OCI-LY7 (cell line): ENCODE results near the gene UBTD1. TPM values are rescaled to one million over a fixed set of nuclear protein-coding genes. Genes with fewer than 3 reads are reported as not detected.

Source experiments
- BruUV-seq: library from RNA; stranded (reverse); fragments of 400-500 nt; replicated peaks from 2 replicates; lab custom pipeline; 2021; lab: Mats Ljungman, UMichigan
- CTCF ChIA-PET: fragments of 300-600 bp; sonication (Branson Sonifier 250); formaldehyde crosslinking; loops from one replicate; lab custom pipeline; 2022; ENCODE audit warnings: antibody characterized with exemption; ENCODE audit not compliant: unreplicated experiment; lab: Charles Lee
- POLR2A ChIA-PET: fragments of 300-600 bp; sonication (Branson Sonifier 250); formaldehyde crosslinking; loops from one replicate; lab custom pipeline; 2022; ENCODE audit warnings: antibody characterized with exemption; lab: Charles Lee
- DNase-seq: peaks from one replicate; pipeline ENCODE4 v3.0.0-alpha.2; 2015; ENCODE audit warnings: low spot score
- H2AFZ ChIP-seq: fragments of 200-600 bp; sonication (generic), shearing (Covaris generic); 2 replicates; pipeline ENCODE4 v1.6.1; 2014; ENCODE audit warnings: mild to moderate bottlenecking, antibody characterized with exemption, low read length, moderate library complexity
- H3K27ac ChIP-seq: fragments of 200-600 bp; sonication (generic); 2 replicates; pipeline ENCODE4 v1.5.1; 2014; ENCODE audit warnings: mixed run types, low read depth, mild to moderate bottlenecking, moderate library complexity, low read length, inconsistent platforms; ENCODE audit not compliant: poor library complexity, severe bottlenecking
- H3K36me3 ChIP-seq: fragments of 200-600 bp; sonication (generic); 2 replicates; pipeline ENCODE4 v1.6.1; 2014; ENCODE audit warnings: mild to moderate bottlenecking, antibody characterized with exemption, low read length, moderate library complexity, mixed read lengths; ENCODE audit not compliant: insufficient read depth
- H3K4me1 ChIP-seq: fragments of 200-600 bp; sonication (generic); 2 replicates; pipeline ENCODE4 v1.5.1; 2014; ENCODE audit warnings: mild to moderate bottlenecking, low read length; ENCODE audit not compliant: insufficient read depth, poor library complexity, severe bottlenecking
- H3K4me2 ChIP-seq: fragments of 200-600 bp; sonication (generic); 2 replicates; pipeline ENCODE4 v1.6.1; 2014; ENCODE audit warnings: mild to moderate bottlenecking, low read length
- H3K4me3 ChIP-seq: fragments of 200-600 bp; sonication (generic); 2 replicates; pipeline ENCODE4 v1.5.1; 2014; ENCODE audit warnings: mild to moderate bottlenecking, low read depth, low read length; ENCODE audit not compliant: poor library complexity, severe bottlenecking
- H3K79me2 ChIP-seq: fragments of 200-600 bp; sonication (generic); 2 replicates; pipeline ENCODE4 v1.6.1; 2016; ENCODE audit warnings: low read depth, mild to moderate bottlenecking, low read length, moderate library complexity, mixed read lengths; ENCODE audit not compliant: insufficient read depth
- H3K9me2 ChIP-seq: fragments of 200-600 bp; sonication (generic); 2 replicates; pipeline ENCODE4 v1.6.1; 2016; ENCODE audit warnings: mild to moderate bottlenecking, low read length, mixed read lengths; ENCODE audit not compliant: insufficient read depth
- H3K9me3 ChIP-seq: fragments of 200-600 bp; sonication (generic); 2 replicates; pipeline ENCODE4 v1.6.1; 2014; ENCODE audit warnings: mild to moderate bottlenecking, mixed run types, low read length, mixed read lengths
- H4K20me1 ChIP-seq: fragments of 200-600 bp; sonication (generic); 2 replicates; pipeline ENCODE4 v1.6.1; 2014; ENCODE audit warnings: mild to moderate bottlenecking, antibody characterized with exemption, low read length, moderate library complexity, mixed read lengths; ENCODE audit not compliant: insufficient read depth
- CTCF ChIP-seq: fragments of 200-600 bp; sonication (generic); conservative IDR thresholded peaks from 2 replicates; pipeline ENCODE4 v1.5.1; 2014; ENCODE audit warnings: mild to moderate bottlenecking, antibody characterized with exemption, low read length, moderate library complexity, mixed read lengths
- EZH2phosphoT487 ChIP-seq: fragments of 200-600 bp; sonication (generic); IDR thresholded peaks from 2 replicates; pipeline ENCODE4 v1.6.1; 2018; ENCODE audit warnings: low read depth, borderline replicate concordance, mild to moderate bottlenecking, mixed run types, antibody characterized with exemption, low read length, moderate library complexity, mixed read lengths
- intact Hi-C: fragments of 100-400 bp; cut with micrococcal nuclease; formaldehyde crosslinking; loops from one replicate; pipeline ENCODE4 v1.10.0; 2022; ENCODE audit not compliant: unreplicated experiment
- total RNA-seq, 2 experiments: library from RNA; depleted of rRNA in 1 of 2; stranded (reverse); fragments of >200 nt in 1 of 2; shearing (Covaris generic) in 1 of 2; gene quantifications; 2 replicates each; pipeline ENCODE4 v1.2.3, GENCODE V29; 2014 to 2022

UBTD1 gene
- total RNA-seq, 2 experiments from 2014 or later = 1.4 to 2.2 TPM

- TF ChIP-seq CTCF = no peak
- TF ChIP-seq EZH2phosphoT487 = no peak
- Histone ChIP-seq H4K20me1 (no peaks in the 10 kb centered on the region), H3K79me2 (no peaks in the 10 kb centered on the region), H3K4me3 (no peak overlapping the region), H3K9me2 (no peaks in the 10 kb centered on the region), H2AFZ (no peak overlapping the region), H3K27ac (no peak overlapping the region), H3K4me2 (no peak overlapping the region), H3K36me3 (no peaks in the 10 kb centered on the region), H3K9me3 (no peaks in the 10 kb centered on the region), H3K4me1 (no peaks in the 10 kb centered on the region)
- CTCF ChIA-PET = no interaction called here
- POLR2A ChIA-PET = interaction anchor here (0.7 kb wide), 5 partner anchors 16 to 1926 kb away, joined by 3 to 5 read pairs (median 5); no protein-coding TSS in a partner anchor
- DNase-seq = no peak
- BruUV-seq = no TSS peak
- intact Hi-C loops = no loop called here
Measured at GRCh38 chr10:97618285-97618684, 119.6 kb downstream of the UBTD1 start.

- no peak overlapping the region for H3K4me3 ChIP-seq
- no peak overlapping the region for H3K27ac ChIP-seq
- no peaks in the 10 kb centered on the region for H3K36me3 ChIP-seq
- TF ChIP-seq CTCF (no peak), EZH2phosphoT487 (no peak)
- ChIA-PET POLR2A (interaction anchor here (0.7 kb wide), 2 partner anchors 20 to 242 kb away, joined by 3 to 5 read pairs; no protein-coding TSS in a partner anchor), CTCF (no interaction called here)
- no peaks in the 10 kb centered on the region for H3K9me2 ChIP-seq
- no peaks in the 10 kb centered on the region for H4K20me1 ChIP-seq
- intact Hi-C loops = no loop called here
- no peaks in the 10 kb centered on the region for H3K4me1 ChIP-seq
- H3K4me2 ChIP-seq = no peak overlapping the region
- no peak overlapping the region for H2AFZ ChIP-seq
- no peak for DNase-seq
- BruUV-seq = no TSS peak
- H3K9me3 ChIP-seq = no peaks in the 10 kb centered on the region
- no peaks in the 10 kb centered on the region for H3K79me2 ChIP-seq
Measured at GRCh38 chr10:97618733-97619132, 120.0 kb downstream of the UBTD1 start.

Other genes starting within 250 kb of the UBTD1 start
- 33.3 and 34.1 TPM in 2 replicates for gene ARHGAP19, start 206.3 kb upstream of the UBTD1 start, total RNA-seq (2014; rRNA removed; shearing (Covaris generic))
- gene ARHGAP19, start 206.3 kb upstream of the UBTD1 start, total RNA-seq (2022) = 60.5 and 73.1 TPM in 2 replicates
- 5.1 and 7.0 TPM in 2 replicates for gene FRAT1, start 179.7 kb upstream of the UBTD1 start, total RNA-seq (2014; rRNA removed; shearing (Covaris generic))
- 12.2 and 12.4 TPM in 2 replicates for gene FRAT1, start 179.7 kb upstream of the UBTD1 start, total RNA-seq (2022)
- 9.3 and 12.3 TPM in 2 replicates for gene FRAT2, start 164.2 kb upstream of the UBTD1 start, total RNA-seq (2014; rRNA removed; shearing (Covaris generic))
- gene FRAT2, start 164.2 kb upstream of the UBTD1 start, total RNA-seq (2022) = 18.3 and 18.4 TPM in 2 replicates
- 32.1 and 38.6 TPM in 2 replicates for gene RRP12, start 97.6 kb upstream of the UBTD1 start, total RNA-seq (2014; rRNA removed; shearing (Covaris generic))
- 32.7 and 39.3 TPM in 2 replicates for gene RRP12, start 97.6 kb upstream of the UBTD1 start, total RNA-seq (2022)
- 243 and 289 TPM in 2 replicates for gene PGAM1, start 72.7 kb upstream of the UBTD1 start, total RNA-seq (2014; rRNA removed; shearing (Covaris generic))
- 286 and 467 TPM in 2 replicates for gene PGAM1, start 72.7 kb upstream of the UBTD1 start, total RNA-seq (2022)
- 46.8 and 59.6 TPM in 2 replicates for gene EXOSC1, start 52.9 kb upstream of the UBTD1 start, total RNA-seq (2014; rRNA removed; shearing (Covaris generic))
- gene EXOSC1, start 52.9 kb upstream of the UBTD1 start, total RNA-seq (2022) = 54.8 and 56.2 TPM in 2 replicates
- 28.7 and 31.0 TPM in 2 replicates for gene ZDHHC16, start 52.7 kb upstream of the UBTD1 start, total RNA-seq (2014; rRNA removed; shearing (Covaris generic))
- 35.8 and 38.4 TPM in 2 replicates for gene ZDHHC16, start 52.7 kb upstream of the UBTD1 start, total RNA-seq (2022)
- 74.4 and 95.7 TPM in 2 replicates for gene MMS19, start 502 bp upstream of the UBTD1 start, total RNA-seq (2014; rRNA removed; shearing (Covaris generic))
- gene MMS19, start 502 bp upstream of the UBTD1 start, total RNA-seq (2022) = 74.8 and 90.3 TPM in 2 replicates
- gene ANKRD2, start 73.9 kb downstream of the UBTD1 start, total RNA-seq (2014; rRNA removed; shearing (Covaris generic)) = not detected in 2 replicates
- not detected in 2 replicates for gene ANKRD2, start 73.9 kb downstream of the UBTD1 start, total RNA-seq (2022)
- not detected in 2 replicates for gene HOGA1, start 85.5 kb downstream of the UBTD1 start, total RNA-seq (2014; rRNA removed; shearing (Covaris generic))
- 0.25 TPM in 1 of 2 replicates, not detected in the other for gene HOGA1, start 85.5 kb downstream of the UBTD1 start, total RNA-seq (2022)
- gene C10orf62, start 90.8 kb downstream of the UBTD1 start, total RNA-seq (2014; rRNA removed; shearing (Covaris generic)) = not detected in 2 replicates
- not detected in 2 replicates for gene C10orf62, start 90.8 kb downstream of the UBTD1 start, total RNA-seq (2022)
- 2.4 and 2.9 TPM in 2 replicates for gene MORN4, start 134.6 kb downstream of the UBTD1 start, total RNA-seq (2014; rRNA removed; shearing (Covaris generic))
- gene MORN4, start 134.6 kb downstream of the UBTD1 start, total RNA-seq (2022) = 5.4 TPM in 2 replicates
- 8.0 and 9.2 TPM in 2 replicates for gene PI4K2A, start 141.7 kb downstream of the UBTD1 start, total RNA-seq (2014; rRNA removed; shearing (Covaris generic))
- 11.9 and 12.7 TPM in 2 replicates for gene PI4K2A, start 141.7 kb downstream of the UBTD1 start, total RNA-seq (2022)
- 2.8 and 4.6 TPM in 2 replicates for gene AVPI1, start 188.3 kb downstream of the UBTD1 start, total RNA-seq (2014; rRNA removed; shearing (Covaris generic))
- gene AVPI1, start 188.3 kb downstream of the UBTD1 start, total RNA-seq (2022) = 2.1 and 3.2 TPM in 2 replicates
- not detected in 2 replicates for gene MARVELD1, start 214.8 kb downstream of the UBTD1 start, total RNA-seq (2014; rRNA removed; shearing (Covaris generic))
- gene MARVELD1, start 214.8 kb downstream of the UBTD1 start, total RNA-seq (2022) = 0.13 TPM in 1 of 2 replicates, not detected in the other
- 24.0 and 25.5 TPM in 2 replicates for gene ZFYVE27, start 238.2 kb downstream of the UBTD1 start, total RNA-seq (2014; rRNA removed; shearing (Covaris generic))
- 31.8 and 33.0 TPM in 2 replicates for gene ZFYVE27, start 238.2 kb downstream of the UBTD1 start, total RNA-seq (2022)